BJ (cell line): ENCODE measurements around the gene WWOX. TPM values are rescaled to one million over a fixed set of nuclear protein-coding genes. Genes with fewer than 3 reads are reported as not detected.
"Not testable (repeated sequence)": the region's sequence is repeated elsewhere in the genome, so short reads cannot be mapped to it uniquely, and the experiment has no call there.

ENCODE experiments used
- CTCF ChIA-PET: fragments of 350-600 bp; formaldehyde crosslinking; extraction: SDS; loops from one replicate; lab custom pipeline; 2021; ENCODE audit warnings: antibody characterized with exemption, inconsistent platforms; lab: Yijun Ruan, JAX
- POLR2A ChIA-PET: fragments of 300-600 bp; sonication (Branson Sonifier 250); formaldehyde crosslinking; extraction: SDS; loops from one replicate; lab custom pipeline; 2021; ENCODE audit warnings: antibody characterized with exemption; lab: Charles Lee
- DNase-seq: peaks from one replicate; pipeline ENCODE4 v3.0.0-alpha.2; 2011; ENCODE audit warnings: low read depth
- H3K27me3 ChIP-seq: 2 replicates; pipeline ENCODE4 v1.6.0; 2011; ENCODE audit warnings: low read length; ENCODE audit not compliant: control insufficient read depth, insufficient read depth
- H3K36me3 ChIP-seq: 2 replicates; pipeline ENCODE4 v1.5.1; 2011; ENCODE audit warnings: low read length; ENCODE audit not compliant: control insufficient read depth, insufficient read depth
- H3K4me3 ChIP-seq: 2 replicates; pipeline ENCODE4 v1.5.1; 2011; ENCODE audit warnings: low read depth, mild to moderate bottlenecking, control low read depth, low read length
- polyA plus RNA-seq: library from polyadenylated mRNA; depleted of rRNA; stranded (reverse); fragments of >200 nt; gene quantifications from 2 replicates; pipeline ENCODE4 v1.2.3, GENCODE V29; 2011
- TF ChIP-seq, protein P1 (sequence below): IDR thresholded peaks from 2 replicates; pipeline ENCODE4 v1.5.1; 2011; ENCODE audit warnings: low read depth, mild to moderate bottlenecking, control low read depth, inconsistent platforms, low read length, moderate library complexity; ENCODE audit not compliant: insufficient read depth

The WWOX gene
- polyA plus RNA-seq, 1 experiment: 3.1 TPM

DNA sequence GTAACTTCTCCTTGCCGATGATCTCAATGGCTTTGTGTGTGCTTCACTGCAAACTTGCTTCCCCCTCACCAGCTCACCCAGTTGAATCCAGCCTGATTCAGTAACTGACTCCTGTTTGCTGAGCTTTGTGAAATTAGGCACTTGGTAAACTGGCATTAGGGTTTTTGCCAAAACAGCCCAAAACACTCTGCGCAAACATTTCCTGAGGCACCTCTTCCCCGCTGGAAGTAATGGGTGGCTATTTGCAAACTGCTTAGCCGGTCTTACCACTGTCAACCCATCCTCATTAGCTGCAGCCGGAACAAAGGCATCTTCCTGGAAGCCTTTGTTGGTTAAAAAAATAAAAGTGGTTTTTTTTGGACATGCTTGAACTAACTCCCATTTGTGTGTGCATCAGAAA is 1147.9 kb downstream of the WWOX start:
- DNase-seq: no peak
- TF ChIP-seq, protein P1, sequence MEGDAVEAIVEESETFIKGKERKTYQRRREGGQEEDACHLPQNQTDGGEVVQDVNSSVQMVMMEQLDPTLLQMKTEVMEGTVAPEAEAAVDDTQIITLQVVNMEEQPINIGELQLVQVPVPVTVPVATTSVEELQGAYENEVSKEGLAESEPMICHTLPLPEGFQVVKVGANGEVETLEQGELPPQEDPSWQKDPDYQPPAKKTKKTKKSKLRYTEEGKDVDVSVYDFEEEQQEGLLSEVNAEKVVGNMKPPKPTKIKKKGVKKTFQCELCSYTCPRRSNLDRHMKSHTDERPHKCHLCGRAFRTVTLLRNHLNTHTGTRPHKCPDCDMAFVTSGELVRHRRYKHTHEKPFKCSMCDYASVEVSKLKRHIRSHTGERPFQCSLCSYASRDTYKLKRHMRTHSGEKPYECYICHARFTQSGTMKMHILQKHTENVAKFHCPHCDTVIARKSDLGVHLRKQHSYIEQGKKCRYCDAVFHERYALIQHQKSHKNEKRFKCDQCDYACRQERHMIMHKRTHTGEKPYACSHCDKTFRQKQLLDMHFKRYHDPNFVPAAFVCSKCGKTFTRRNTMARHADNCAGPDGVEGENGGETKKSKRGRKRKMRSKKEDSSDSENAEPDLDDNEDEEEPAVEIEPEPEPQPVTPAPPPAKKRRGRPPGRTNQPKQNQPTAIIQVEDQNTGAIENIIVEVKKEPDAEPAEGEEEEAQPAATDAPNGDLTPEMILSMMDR: no peak
- ChIA-PET POLR2A (no interaction called here), CTCF (no interaction called here)
- Histone ChIP-seq H3K27me3 (no peaks in the 10 kb centered on the region), H3K36me3 (no peaks in the 10 kb centered on the region), H3K4me3 (no peak overlapping the region)

DNA sequence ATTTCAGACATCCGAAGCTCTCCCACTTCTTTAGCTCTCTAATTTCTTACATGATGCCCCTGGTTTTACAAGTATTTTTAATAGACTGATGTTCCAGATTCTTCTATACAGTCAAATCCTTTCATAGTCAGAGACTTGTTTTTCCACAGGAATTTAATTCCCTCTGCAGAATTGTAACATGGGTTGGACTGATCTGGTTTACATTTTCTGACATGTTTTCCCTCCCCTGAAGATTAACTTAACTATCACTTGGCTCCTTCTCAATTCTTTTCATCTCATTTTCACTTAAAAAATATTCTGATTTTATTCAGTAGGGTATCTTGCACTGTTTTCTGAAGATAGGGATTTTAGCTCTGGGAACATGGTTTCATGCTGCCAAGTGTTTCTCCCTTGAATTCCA is 1148.9 kb downstream of the WWOX start:
- Histone ChIP-seq H3K27me3 (no peaks in the 10 kb centered on the region), H3K36me3 (no peaks in the 10 kb centered on the region), H3K4me3 (no peak overlapping the region)
- ChIA-PET CTCF (no interaction called here), POLR2A (no interaction called here)
- DNase-seq: no peak
- TF ChIP-seq, protein P1: no peak

DNA sequence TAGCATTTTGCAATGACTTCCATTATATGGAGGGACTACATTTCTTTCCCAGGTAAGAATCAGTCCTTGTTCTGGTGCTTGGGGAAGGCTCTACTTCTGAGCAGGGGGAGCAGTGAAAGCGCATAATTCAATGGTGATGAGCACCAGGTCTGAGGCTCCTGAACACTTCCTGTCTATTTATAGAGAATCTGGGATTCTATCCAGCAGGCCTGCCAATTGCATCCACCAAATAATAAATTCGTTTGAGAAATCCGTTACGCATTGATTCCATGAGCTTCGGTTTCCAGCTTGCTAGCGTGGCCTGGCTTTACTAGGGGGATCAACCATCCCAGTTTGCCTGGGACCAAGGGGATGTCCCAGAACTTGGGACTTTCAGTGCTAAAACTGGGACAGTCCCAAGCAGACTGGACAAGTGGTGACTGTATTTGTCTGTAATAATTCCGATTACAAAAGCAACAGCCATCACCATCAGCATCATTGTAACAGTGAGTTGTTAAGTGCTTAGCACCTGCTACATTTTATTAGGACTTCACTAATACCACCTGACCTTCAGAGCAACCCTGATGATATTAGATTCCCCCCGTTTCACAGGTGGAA is 1151.1 kb downstream of the WWOX start:
- CTCF ChIA-PET: no interaction called here

DNA sequence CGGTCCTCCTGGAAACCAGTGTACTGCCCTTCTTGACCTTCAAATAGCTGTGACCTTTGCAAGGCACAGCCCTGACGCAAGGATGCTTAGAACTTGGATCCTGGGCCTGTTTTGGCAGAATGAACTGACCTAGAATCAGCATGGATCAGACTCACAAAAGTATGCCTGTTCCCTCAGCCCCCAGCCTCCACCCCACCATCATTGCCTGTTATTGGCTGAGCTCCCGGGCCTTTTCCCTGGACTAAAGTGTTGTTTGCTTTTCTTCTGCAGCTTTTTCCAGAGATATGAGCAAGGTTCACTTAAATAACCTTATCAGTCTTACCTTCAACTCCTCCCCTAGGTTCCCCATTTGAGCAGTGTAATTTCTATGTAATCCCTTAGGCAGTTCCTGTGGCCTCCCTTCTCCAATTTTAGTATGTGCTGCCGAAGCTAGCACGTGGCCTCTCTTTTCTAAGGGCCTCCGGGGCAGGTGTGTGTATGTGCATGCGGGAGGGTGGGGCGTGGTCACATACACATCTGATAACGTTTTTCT is 1153.7 kb downstream of the WWOX start:
- Histone ChIP-seq H3K4me3 (no peak overlapping the region), H3K27me3 (no peaks in the 10 kb centered on the region), H3K36me3 (no peaks in the 10 kb centered on the region)
- ChIA-PET POLR2A (no interaction called here), CTCF (no interaction called here)
- DNase-seq: no peak
- TF ChIP-seq, protein P1: no peak

More for the DNA sequence above, 1151.1 kb downstream of the WWOX start:
- Histone ChIP-seq H3K36me3 (no peaks in the 10 kb centered on the region), H3K27me3 (no peaks in the 10 kb centered on the region), H3K4me3 (no peak overlapping the region)
- no peak for DNase-seq
- POLR2A ChIA-PET: no interaction called here
- TF ChIP-seq, protein P1: no peak

DNA sequence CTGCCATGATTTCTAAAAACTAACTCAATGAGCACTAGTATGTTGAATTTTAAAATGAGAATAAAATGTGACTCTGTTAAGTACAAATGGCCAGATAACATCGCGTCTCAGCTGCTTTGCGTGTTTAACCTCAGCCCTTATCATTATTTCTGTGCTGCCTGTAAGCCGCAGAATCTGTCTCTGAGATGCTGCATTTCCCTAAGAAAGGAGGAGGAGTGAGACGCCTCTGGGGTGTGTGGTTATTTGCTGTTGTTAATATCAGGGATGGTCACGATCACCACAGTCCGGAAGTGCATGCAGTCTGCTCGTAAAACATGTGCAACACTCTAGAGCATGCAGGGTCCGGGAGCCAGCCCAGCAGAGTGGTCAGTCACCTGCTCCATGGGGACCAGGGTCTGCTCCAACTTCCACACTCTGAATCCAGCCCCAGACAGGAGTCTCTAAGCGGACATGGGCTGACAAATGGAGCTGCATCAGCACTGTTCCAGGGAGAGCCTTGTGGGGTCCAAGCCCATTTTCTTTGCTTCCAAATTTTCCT is 1158.6 kb downstream of the WWOX start:
- ChIA-PET CTCF (interaction anchor here (0.6 kb wide), 1 partner anchor 68 kb away, joined by 3 read pairs; no protein-coding TSS in a partner anchor), POLR2A (no interaction called here)
- DNase-seq: no peak
- no peaks in the 10 kb centered on the region for H3K36me3 ChIP-seq
- H3K4me3 ChIP-seq: no peak overlapping the region
- TF ChIP-seq, protein P1: no peak
- no peaks in the 10 kb centered on the region for H3K27me3 ChIP-seq

DNA sequence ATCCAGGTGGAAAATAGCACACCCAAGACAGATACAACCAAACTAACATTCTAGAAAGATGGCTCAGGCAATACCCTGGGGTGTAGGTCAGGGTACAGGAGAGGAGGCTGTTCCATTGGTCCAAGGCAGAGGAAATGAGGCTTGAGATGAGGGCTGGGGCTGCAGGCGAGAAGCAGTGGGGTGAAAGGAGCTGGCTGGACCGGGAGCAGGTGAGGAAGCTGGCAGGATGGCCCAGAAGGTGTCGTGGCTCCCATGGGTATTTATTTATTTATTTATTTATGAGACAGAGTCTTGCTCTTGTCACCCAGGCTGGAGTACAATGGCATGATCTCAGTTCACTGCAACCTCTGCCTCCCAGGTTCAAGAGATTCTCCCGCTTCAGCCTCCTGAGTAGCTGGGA is 1161.4 kb downstream of the WWOX start:
- H3K27me3 ChIP-seq, DNase-seq, H3K36me3 ChIP-seq, CTCF ChIA-PET, H3K4me3 ChIP-seq, POLR2A ChIA-PET: not testable (repeated sequence)
